IPS-NIHi7 (cell line): ENCODE data around the gene TCAP.

Source experiments
- DNase-seq: peaks from one replicate; pipeline ENCODE4 v3.0.0; 2012; ENCODE audit warnings: mixed read lengths; ENCODE audit errors: extremely low spot score

Gene TCAP

GRCh38 chr17:39628655-39629493 is 36.3 kb upstream of the TCAP start:
- no peak for DNase-seq

GRCh38 chr17:39629494-39629880 is 35.7 kb upstream of the TCAP start:
- DNase-seq = no peak

- no peak for DNase-seq
These were observed 35.3 kb upstream of the TCAP start for GRCh38 chr17:39629898-39630297.

GRCh38 chr17:39631403-39631802 is 33.7 kb upstream of the TCAP start:
- DNase-seq = peak; percentile 78

GRCh38 chr17:39632153-39632941 is 32.8 kb upstream of the TCAP start:
- no peak for DNase-seq

- DNase-seq = no peak
These were observed 31.5 kb upstream of the TCAP start for GRCh38 chr17:39633570-39634183.

GRCh38 chr17:39634384-39634871 is 30.7 kb upstream of the TCAP start:
- peak; percentile 45 for DNase-seq

GRCh38 chr17:39635614-39636176 is 29.5 kb upstream of the TCAP start:
- no peak for DNase-seq

- no peak for DNase-seq
These were observed 28.6 kb upstream of the TCAP start for GRCh38 chr17:39636587-39636926.

- peak; percentile 93 for DNase-seq
These were observed 28.0 kb upstream of the TCAP start, which contains the start of gene STARD3 for GRCh38 chr17:39636927-39637736. STARD3 (plus strand) TSS chr17:39637144; CDS start chr17:39653532, 16,388 bp downstream.

GRCh38 chr17:39638317-39638716 is 26.8 kb upstream of the TCAP start:
- no peak for DNase-seq

GRCh38 chr17:39639043-39639442 is 26.1 kb upstream of the TCAP start:
- DNase-seq = no peak

GRCh38 chr17:39639566-39640458 is 25.3 kb upstream of the TCAP start:
- no peak for DNase-seq

- no peak for DNase-seq
These were observed 24.5 kb upstream of the TCAP start for GRCh38 chr17:39640591-39641031.

- DNase-seq = no peak
These were observed 24.1 kb upstream of the TCAP start for GRCh38 chr17:39641097-39641496.

- DNase-seq = no peak
These were observed 23.3 kb upstream of the TCAP start for GRCh38 chr17:39641883-39642282.

- DNase-seq = no peak
These were observed 22.7 kb upstream of the TCAP start for GRCh38 chr17:39642291-39643074.

- no peak for DNase-seq
These were observed 21.9 kb upstream of the TCAP start for GRCh38 chr17:39643271-39643670.

GRCh38 chr17:39647256-39647655 is 17.9 kb upstream of the TCAP start:
- no peak for DNase-seq
